ENCODE data around the gene ARHGEF25. TPM values are rescaled to one million over a fixed set of nuclear protein-coding genes. Genes with fewer than 3 reads are reported as not detected.

The ARHGEF25 gene
- total and polyA plus RNA-seq, 2 of the 13 experiments (the other 11 are each of a cell fraction or from before 2014, with no cell fraction given): 11.5 to 12.5 TPM

DNA sequence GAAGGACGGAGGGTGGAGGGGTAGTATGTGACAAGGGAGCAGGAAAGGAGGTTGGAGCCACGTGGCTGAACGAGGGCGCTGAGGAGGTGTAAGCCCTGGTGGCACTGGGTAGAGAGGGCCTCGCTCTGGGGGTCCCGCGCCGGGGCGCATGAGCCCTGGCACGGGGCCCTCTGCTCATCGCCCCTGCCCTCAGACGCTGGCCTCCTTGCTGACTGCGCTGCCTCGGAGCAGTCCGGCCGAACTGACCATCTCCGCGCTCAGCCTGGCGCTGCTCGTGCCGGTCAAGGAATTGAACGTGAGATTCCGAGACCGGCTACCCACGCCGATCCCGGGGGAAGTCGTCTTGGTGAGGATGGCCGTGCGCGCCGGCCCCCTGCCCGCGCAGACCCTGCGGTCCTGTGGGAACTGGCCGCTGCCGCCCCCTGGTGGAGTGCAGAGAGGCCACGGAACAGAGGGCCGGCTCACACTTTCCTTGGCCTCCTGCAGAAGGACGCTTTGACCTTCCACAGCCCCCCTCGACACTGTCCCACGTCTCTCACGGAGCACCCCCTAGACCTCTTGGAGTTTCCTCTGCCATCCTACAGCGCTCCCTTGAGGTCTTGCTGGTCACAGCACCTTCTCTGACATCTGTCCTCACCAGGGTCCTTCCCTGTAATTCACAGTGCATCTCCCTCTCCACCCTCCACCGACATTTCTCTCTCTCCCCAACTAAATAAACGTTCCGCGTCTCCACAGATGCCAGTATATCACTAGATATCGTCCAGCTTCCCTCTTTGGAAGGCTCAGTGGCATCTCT, 10.5 kb downstream of the ARHGEF25 start:
- ChIA-PET POLR2A (interaction anchor here (1.2 to 2.7 kb wide), 3 partner anchors 11 to 102 kb away, joined by 8 to 19 read pairs (median 14); partner anchors contain the start of genes ARHGEF25 and DDIT3), CTCF (ENCODE audit: low intra/inter-chr PET ratio, low total read pairs) (interaction anchor here (1.2 to 4.2 kb wide), 3 partner anchors 38 to 130 kb away, joined by 3 to 53 read pairs (median 4); no protein-coding TSS in a partner anchor)
- Histone ChIP-seq H3K27ac (ENCODE audit: extremely low read length, insufficient read depth, low read length) (no peak overlapping the region), H3K4me2 (ENCODE audit: low read depth, low read length) (peak overlapping the region; percentile 85), H3K79me2 (ENCODE audit: insufficient read depth, low read length) (no peaks in the 10 kb centered on the region), H3K36me3 (replicated peaks in 1 of 2; ENCODE audit: control insufficient read depth in 1 of 2, insufficient read depth in 2 of 2, low read length in 2 of 2) (no peaks in the 10 kb centered on the region), H3K4me1 (ENCODE audit: insufficient read depth, low read length) (peaks cover 47% of the 10 kb centered on the region), H2AFZ (ENCODE audit: low read length) (no peak overlapping the region), H3K9ac (ENCODE audit: insufficient read depth, low read depth, low read length) (no peak overlapping the region), H4K20me1 (ENCODE audit: insufficient read depth, low read length) (no peaks in the 10 kb centered on the region), H3K4me3 (replicated peaks in 1 of 3; ENCODE audit: insufficient read depth in 1 of 3, low read depth in 2 of 3, low read length in 3 of 3) (peak overlapping the region; percentile 31 to 70 (median 37)), H3K9me3 (ENCODE audit: low read length) (no peaks in the 10 kb centered on the region), H3K27me3 (ENCODE audit: control insufficient read depth in 1 of 2, insufficient read depth in 2 of 2, low read length in 2 of 2) (peaks cover 16 to 50% of the 10 kb centered on the region in 2 experiments)
- no peak for DNase-seq (ENCODE audit: low spot score)
- intact Hi-C loops (cut with micrococcal nuclease; ENCODE audit: unreplicated experiment): loop anchor here (1.0 to 5.0 kb wide), 2 partner anchors 38 to 99 kb away; partner anchors contain the start of genes DDIT3 and MBD6
- peak; percentile 80 for ATAC-seq
- no TSS peak for BruUV-seq (replicated peaks)
- no peak for FAIRE-seq
- in situ Hi-C loops (cut with HindIII; ENCODE audit: extremely low pct_ligation_motif_present, low pct_unique_long_range_greater_than_20kb): loop anchor here (5.0 kb wide), 1 partner anchor 39 kb away; no protein-coding TSS in a partner anchor
- 2% methylated on average over 26 of the region's 49 CpGs for WGBS (ENCODE audit: low lambda C conversion rate)
- TF ChIP-seq MAFG (CRISPR knock-in tag; IDR thresholded peaks at IDR 0.05): no peak
- TF ChIP-seq, protein P1, sequence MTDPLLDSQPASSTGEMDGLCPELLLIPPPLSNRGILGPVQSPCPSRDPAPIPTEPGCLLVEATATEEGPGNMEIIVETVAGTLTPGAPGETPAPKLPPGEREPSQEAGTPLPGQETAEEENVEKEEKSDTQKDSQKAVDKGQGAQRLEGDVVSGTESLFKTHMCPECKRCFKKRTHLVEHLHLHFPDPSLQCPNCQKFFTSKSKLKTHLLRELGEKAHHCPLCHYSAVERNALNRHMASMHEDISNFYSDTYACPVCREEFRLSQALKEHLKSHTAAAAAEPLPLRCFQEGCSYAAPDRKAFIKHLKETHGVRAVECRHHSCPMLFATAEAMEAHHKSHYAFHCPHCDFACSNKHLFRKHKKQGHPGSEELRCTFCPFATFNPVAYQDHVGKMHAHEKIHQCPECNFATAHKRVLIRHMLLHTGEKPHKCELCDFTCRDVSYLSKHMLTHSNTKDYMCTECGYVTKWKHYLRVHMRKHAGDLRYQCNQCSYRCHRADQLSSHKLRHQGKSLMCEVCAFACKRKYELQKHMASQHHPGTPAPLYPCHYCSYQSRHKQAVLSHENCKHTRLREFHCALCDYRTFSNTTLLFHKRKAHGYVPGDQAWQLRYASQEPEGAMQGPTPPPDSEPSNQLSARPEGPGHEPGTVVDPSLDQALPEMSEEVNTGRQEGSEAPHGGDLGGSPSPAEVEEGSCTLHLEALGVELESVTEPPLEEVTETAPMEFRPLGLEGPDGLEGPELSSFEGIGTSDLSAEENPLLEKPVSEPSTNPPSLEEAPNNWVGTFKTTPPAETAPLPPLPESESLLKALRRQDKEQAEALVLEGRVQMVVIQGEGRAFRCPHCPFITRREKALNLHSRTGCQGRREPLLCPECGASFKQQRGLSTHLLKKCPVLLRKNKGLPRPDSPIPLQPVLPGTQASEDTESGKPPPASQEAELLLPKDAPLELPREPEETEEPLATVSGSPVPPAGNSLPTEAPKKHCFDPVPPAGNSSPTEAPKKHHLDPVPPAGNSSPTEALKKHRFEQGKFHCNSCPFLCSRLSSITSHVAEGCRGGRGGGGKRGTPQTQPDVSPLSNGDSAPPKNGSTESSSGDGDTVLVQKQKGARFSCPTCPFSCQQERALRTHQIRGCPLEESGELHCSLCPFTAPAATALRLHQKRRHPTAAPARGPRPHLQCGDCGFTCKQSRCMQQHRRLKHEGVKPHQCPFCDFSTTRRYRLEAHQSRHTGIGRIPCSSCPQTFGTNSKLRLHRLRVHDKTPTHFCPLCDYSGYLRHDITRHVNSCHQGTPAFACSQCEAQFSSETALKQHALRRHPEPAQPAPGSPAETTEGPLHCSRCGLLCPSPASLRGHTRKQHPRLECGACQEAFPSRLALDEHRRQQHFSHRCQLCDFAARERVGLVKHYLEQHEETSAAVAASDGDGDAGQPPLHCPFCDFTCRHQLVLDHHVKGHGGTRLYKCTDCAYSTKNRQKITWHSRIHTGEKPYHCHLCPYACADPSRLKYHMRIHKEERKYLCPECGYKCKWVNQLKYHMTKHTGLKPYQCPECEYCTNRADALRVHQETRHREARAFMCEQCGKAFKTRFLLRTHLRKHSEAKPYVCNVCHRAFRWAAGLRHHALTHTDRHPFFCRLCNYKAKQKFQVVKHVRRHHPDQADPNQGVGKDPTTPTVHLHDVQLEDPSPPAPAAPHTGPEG (CRISPR knock-in tag; IDR thresholded peaks at IDR 0.05): no peak
- TF ChIP-seq, protein P2, sequence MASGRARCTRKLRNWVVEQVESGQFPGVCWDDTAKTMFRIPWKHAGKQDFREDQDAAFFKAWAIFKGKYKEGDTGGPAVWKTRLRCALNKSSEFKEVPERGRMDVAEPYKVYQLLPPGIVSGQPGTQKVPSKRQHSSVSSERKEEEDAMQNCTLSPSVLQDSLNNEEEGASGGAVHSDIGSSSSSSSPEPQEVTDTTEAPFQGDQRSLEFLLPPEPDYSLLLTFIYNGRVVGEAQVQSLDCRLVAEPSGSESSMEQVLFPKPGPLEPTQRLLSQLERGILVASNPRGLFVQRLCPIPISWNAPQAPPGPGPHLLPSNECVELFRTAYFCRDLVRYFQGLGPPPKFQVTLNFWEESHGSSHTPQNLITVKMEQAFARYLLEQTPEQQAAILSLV (CRISPR knock-in tag; IDR thresholded peaks at IDR 0.05; ENCODE audit: borderline replicate concordance): no peak
- TF ChIP-seq, protein P3, sequence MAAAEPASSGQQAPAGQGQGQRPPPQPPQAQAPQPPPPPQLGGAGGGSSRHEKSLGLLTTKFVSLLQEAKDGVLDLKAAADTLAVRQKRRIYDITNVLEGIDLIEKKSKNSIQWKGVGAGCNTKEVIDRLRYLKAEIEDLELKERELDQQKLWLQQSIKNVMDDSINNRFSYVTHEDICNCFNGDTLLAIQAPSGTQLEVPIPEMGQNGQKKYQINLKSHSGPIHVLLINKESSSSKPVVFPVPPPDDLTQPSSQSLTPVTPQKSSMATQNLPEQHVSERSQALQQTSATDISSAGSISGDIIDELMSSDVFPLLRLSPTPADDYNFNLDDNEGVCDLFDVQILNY (CRISPR knock-in tag; conservative IDR thresholded peaks at IDR 0.05): no peak
- peak; percentile 57; the same call in 1 of the 2 replicates for TF ChIP-seq ZFP37 (CRISPR knock-in tag; IDR thresholded peaks at IDR 0.05; ENCODE audit: borderline replicate concordance)
- no peak for TF ChIP-seq ZNF747 (CRISPR knock-in tag; IDR thresholded peaks at IDR 0.05; ENCODE audit: borderline replicate concordance)
- no peak for TF ChIP-seq POGZ (CRISPR knock-in tag; IDR thresholded peaks at IDR 0.05)
- peak; percentile 30; the same call in 1 of the 2 replicates for TF ChIP-seq SALL1 (CRISPR knock-in tag; IDR thresholded peaks at IDR 0.05)
- TF ChIP-seq KMT2A (CRISPR knock-in tag; IDR thresholded peaks at IDR 0.05): no peak
